ENCODE data around the gene CFAP73. TPM values are rescaled to one million over a fixed set of nuclear protein-coding genes. Genes with fewer than 3 reads are reported as not detected.
"Not testable (repeated sequence)": the region's sequence is repeated elsewhere in the genome, so short reads cannot be mapped to it uniquely, and the experiment has no call there.

The CFAP73 gene
- total RNA-seq = not detected

GRCh38 chr12:113149361-113150150 lies at the start of gene CFAP73:
TSS of gene CFAP73 (plus strand) at chr12:113149724. CDS start at chr12:113149858, 134 bp downstream.
- peak in 1 of 2 donors; percentile 72 for DNase-seq (ENCODE audit: low spot score in 2 of 2)
- FAIRE-seq = no peak

DNA sequence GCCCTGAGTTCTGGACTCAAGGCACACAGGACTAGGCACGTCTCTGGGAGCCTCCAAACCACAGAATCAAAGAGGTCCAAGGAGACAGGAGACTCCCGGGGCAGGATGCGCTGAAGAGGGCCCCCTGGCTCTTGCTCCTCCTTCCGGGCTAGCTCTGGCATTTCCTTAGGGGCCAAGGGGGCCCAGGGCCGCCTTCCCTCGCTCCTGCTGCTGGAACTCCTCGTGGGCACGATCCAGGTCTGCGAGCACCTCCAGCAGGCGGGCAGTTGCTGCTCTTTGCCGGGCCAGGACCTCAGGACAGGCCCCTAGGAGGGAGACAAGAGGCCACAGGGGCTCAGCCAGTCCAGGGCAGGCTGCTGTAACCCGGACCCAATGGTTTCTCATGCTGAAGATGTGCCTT lies 49.8 kb upstream of the CFAP73 start:
- DNase-seq (ENCODE audit: low spot score in 2 of 2) (no peak), FAIRE-seq (no peak)

GRCh38 chr12:113101751-113102150 lies 47.8 kb upstream of the CFAP73 start:
- no peak for FAIRE-seq

GRCh38 chr12:113102811-113103210 lies 46.7 kb upstream of the CFAP73 start:
- FAIRE-seq (peak; percentile 13), DNase-seq (ENCODE audit: low spot score in 2 of 2) (no peak)

More at GRCh38 chr12:113101751-113102150, 47.8 kb upstream of the CFAP73 start:
- DNase-seq (ENCODE audit: low spot score in 2 of 2) = no peak

DNA sequence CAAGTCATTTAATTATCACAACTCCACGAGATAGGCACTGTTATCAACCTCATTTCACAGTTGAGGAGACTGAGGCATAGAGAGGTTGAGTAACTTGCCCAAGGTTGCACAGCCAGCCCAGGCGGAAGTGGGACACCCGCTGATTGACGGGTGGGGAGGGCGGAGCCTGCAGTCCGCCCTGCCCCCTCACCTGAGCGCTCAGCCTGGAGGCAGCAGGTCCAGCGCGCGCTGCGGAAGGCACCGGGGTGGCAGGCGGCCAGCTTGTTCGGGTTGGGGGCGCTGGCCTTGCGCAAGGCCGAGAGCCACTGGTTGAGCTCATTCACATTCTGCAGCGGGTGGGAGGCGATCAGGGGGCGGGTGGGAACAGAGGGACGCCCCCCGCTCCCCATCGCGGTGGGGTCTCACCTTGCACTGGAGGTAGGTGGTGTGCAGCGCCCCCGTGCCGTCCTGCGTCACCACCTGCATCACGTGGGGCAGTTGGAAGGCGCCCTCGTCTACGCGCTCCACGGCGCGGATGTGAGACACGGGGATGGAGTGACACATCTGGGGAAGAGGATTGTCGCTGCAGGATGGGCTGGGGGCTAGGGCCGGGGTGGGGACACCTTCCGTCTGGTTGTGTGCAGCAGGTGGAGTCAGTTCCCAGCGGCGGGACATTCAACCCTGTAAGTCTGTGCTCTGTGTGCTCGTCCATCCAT lies 45.6 kb upstream of the CFAP73 start:
- DNase-seq (ENCODE audit: low spot score in 2 of 2) (peak in 1 of 2 donors; percentile 54), FAIRE-seq (no peak)

DNA sequence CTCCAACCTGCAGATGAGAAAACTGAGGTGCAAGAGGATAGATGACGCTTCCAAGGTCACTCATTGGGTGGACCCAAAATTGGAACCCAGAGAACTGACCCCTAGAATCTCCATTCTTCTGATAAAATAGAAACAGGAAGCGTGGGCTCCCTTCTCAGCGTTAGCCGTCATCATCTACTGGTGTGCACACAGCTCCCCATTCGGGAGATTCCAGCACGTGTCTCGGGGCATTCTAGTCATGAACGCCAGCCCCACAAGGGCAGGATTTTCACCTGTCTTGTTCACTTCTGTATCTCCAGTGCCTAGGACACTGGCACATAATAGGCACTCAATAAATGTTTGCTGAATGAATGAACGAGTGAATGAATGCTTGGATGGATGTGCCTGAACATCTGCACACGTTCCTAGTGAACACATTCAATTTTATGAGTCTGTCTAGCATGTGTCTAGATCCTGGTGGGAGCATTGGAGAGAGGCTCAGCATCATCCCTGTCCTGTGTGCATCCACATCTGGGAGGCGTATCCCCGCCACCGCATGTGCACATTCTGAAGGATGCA lies 44.5 kb upstream of the CFAP73 start:
- FAIRE-seq (no peak), DNase-seq (ENCODE audit: low spot score in 2 of 2) (no peak)

- DNase-seq (ENCODE audit: low spot score in 2 of 2) (no peak), FAIRE-seq (no peak)
Measured at GRCh38 chr12:113105606-113106271, 43.8 kb upstream of the CFAP73 start.

DNA sequence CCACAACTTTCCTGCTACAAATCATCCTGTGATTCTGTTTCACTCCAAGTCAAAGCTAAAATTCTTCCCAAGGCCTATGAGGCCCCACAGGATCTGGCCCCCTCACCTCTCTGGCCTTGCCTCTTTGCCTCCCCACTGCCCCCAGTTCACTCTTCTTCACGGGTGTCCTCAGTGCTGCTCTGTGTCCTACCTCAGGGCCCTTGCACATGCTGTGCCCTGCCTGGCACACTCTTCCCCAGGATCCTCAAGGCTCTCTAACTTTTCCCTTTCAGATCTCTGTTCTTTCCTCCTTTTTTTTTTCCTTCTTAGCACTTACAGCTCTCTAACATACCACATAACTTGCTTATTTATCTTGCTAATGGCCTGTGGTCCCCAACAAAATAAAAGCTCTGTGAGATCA lies 43.2 kb upstream of the CFAP73 start:
- DNase-seq (ENCODE audit: low spot score in 2 of 2) (no peak), FAIRE-seq (no peak)

DNA sequence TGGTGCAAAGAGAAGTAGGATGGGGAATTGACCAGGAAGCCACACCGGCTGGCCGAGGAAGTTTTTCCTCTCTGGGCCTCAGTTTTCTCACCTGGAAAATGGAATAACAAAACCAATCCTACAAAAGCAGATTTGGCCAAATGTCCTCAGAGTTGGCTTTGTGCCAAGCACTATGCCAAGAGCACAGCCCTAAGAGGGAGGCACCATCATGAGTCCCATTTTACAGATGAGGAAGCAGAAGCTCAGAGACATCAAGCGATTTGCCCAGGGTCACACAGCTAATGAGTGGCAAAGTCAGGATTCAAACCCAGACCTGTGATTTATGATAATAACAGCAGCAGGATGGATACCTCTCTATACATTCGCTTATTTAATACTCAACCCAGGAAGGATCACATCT lies 41.2 kb upstream of the CFAP73 start:
- no peak for DNase-seq (ENCODE audit: low spot score in 2 of 2)
- FAIRE-seq = no peak

DNA sequence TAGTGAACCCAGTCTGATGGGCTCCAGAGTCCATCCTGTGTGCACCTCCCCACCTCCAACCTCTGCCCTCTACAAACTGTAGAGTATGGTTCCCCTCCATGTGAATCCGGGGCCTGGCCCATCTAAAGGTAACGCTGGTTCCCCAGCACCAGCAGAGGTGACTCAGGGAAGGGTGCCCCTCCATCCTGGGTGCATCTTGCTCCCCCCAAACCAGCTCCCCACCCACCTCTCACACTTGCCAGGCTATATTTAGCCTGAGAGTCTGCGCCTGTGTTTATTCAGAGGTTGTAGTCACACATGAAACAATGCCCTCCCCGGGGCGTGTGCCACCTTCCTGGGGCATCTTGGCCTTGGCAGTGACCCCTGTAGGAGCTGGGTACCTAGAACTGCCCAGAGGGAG lies 40.2 kb upstream of the CFAP73 start:
- DNase-seq (ENCODE audit: low spot score in 2 of 2) (no peak), FAIRE-seq (no peak)

GRCh38 chr12:113109872-113110599 lies 39.5 kb upstream of the CFAP73 start:
- no peak for DNase-seq (ENCODE audit: low spot score in 2 of 2)
- no peak for FAIRE-seq

DNA sequence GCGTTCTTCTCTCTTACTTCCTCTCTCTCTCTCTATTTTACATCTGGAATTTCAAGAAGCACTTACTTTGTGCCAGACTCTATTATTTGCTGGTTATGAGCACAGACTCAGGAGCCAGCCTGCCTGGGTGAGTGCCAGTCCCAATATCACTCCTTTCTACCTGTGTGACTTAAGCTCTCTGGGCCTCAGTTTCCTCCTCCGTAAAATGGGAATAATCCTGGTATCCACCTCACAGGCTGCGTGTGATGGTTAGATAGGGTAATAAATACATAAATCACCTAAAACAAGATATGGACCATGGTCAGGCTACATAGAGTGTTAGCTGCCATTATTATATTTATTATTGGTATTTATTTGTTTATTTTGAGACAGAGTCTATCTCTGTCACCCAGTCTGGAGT lies 38.3 kb upstream of the CFAP73 start:
- DNase-seq (ENCODE audit: low spot score in 2 of 2) = no peak
- FAIRE-seq = no peak

GRCh38 chr12:113112043-113112899 lies 37.3 kb upstream of the CFAP73 start:
- DNase-seq (ENCODE audit: low spot score in 2 of 2) (no peak), FAIRE-seq (no peak)

DNA sequence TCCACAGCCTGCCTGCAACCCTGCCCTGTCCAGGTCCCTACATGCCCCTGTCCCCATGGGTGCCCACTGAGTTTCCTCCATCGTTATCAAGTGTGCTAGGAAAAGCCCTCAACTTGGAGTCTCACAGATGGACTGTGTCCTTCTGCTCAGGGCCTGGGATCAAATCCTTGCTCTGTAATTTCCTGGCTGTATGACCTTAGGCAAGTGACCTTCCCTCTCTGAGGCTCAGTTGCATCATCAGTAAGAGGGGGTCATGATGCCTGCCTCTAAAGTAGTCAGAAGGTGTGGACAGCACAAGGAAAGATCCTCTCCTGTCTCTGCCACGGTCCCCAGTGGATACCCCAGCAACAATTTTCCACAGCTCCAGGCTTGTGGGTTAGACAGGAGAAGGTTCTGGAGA lies 36.1 kb upstream of the CFAP73 start:
- DNase-seq (ENCODE audit: low spot score in 2 of 2) (no peak), FAIRE-seq (no peak)

DNA sequence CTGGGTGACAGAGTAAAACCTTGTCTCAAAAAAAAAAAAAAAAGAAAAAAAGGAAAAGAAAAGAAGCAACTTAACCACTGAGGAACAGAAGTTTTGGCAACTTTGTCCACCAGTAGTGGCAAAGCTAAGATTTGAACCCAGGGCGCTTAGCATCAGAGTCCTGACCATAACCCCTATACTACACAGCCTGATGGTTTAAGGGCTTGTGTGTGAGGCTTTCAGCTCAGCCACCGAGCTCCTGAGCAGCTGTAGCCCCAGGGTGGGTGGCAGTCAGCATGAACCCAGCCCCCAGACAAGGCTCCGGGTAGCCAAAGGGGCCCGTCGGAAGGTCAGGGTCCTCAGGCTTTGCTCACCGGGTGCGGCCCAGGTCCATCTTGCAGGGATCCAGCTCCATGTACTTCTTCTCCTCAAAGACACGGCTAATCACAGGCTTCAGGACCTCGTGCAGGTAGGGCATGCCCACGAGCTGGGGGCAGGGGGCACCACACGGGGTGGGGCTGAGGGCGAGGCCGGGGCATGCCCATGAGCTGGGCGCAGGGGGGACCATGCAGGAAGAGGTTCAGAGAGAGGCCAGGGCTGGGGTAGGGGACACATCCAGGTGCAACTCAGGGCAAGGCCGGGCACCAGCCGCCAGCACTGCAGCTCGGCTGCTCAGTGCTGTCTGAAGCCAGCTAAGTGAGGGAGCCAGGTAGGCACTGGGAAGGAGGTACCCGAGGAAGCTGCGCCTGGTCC lies 34.9 kb upstream of the CFAP73 start:
- FAIRE-seq = no peak
- no peak for DNase-seq (ENCODE audit: low spot score in 2 of 2)

DNA sequence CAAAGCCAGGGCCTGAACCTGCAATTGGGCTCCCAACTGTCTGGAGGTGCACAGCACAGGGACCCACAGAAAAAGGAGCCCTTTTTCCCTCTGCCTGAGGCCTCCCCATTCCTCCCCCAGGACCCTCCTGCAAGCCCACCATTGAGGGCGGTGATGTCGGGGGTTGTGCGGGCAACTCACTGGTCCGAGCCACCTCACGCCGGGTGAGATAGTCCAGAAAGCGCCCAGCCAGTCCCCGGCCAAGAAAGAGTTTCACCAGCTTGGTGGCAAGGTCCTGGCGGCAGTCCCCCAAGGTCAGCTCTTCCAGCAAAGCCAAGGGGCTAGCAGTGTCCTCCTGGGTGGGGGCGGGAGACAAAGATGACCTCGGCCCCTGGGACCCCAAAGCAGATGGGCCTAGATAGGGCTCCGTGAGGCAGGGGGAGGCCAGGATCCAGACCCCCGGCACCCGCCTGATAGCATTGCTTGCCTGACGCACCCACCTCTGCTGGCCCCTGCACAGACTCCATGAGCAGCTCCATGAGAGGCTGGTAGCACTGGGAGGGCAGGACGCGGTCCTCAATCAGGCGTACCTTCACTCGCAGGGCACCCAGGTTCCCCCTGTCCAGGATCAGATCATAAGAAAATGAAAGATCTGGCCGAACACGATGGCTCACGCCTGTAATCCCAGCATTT lies 33.9 kb upstream of the CFAP73 start:
- DNase-seq (ENCODE audit: low spot score in 2 of 2) (no peak), FAIRE-seq (no peak)

- DNase-seq (ENCODE audit: low spot score in 2 of 2) (no peak), FAIRE-seq (no peak)
Measured at GRCh38 chr12:113116875-113117274, 32.6 kb upstream of the CFAP73 start.

DNA sequence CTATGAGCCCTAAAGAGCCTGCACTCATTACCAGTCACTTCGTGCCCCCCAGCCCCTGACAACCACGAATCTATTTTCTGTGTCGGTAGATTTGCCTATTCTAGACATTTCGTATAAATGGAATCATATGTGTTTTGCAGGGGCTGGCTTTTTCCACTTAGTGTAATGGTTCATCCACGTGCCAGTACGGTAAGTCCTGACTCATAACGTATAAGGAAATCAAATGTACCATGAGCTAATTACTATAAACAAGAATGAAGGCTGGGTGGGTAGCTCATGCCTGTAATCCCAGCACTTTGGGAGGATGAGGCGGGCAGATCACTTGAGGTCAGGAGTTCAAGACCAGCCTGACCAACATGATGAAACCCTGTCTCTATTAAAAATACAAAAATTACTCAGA lies 31.8 kb upstream of the CFAP73 start:
- DNase-seq (ENCODE audit: low spot score in 2 of 2); FAIRE-seq: not testable (repeated sequence)

Measured in frontal cortex (tissue), 4 donors.